Stimulated activated naive CD4-positive, alpha-beta T cell treated with Interleukin-2 at 50 U/mL for 16 hours (primary cell): Measurements from ENCODE around the gene SH3RF1.

Experiments used
- DNase-seq: peaks from one replicate; lab custom pipeline; 2025; lab: John Stamatoyannopoulos, UW

The SH3RF1 gene

GRCh38 chr4:169275180-169275579 lies 4.4 kb upstream of the SH3RF1 start:
- DNase-seq, result no peak

- DNase-seq, result no peak
Observed at GRCh38 chr4:169274033-169274432, 3.3 kb upstream of the SH3RF1 start.

GRCh38 chr4:169272265-169272886 lies 1.6 kb upstream of the SH3RF1 start:
- no peak for DNase-seq

GRCh38 chr4:169271692-169272007 lies 894 bp upstream of the SH3RF1 start:
- DNase-seq, result no peak

GRCh38 chr4:169269916-169270809 lies 593 bp downstream of the SH3RF1 start:
- no peak for DNase-seq

- no peak for DNase-seq
Observed at GRCh38 chr4:169268951-169269760, 1.6 kb downstream of the SH3RF1 start.

- DNase-seq, result no peak
Observed at GRCh38 chr4:169267070-169267469, 3.7 kb downstream of the SH3RF1 start.

GRCh38 chr4:169266661-169267060 lies 4.1 kb downstream of the SH3RF1 start:
- DNase-seq, result no peak

- DNase-seq, result no peak
Observed at GRCh38 chr4:169266081-169266480, 4.7 kb downstream of the SH3RF1 start.

GRCh38 chr4:169263791-169264392 lies 6.9 kb downstream of the SH3RF1 start:
- no peak for DNase-seq

GRCh38 chr4:169260217-169260866 lies 10.4 kb downstream of the SH3RF1 start:
- DNase-seq, result no peak

GRCh38 chr4:169259271-169259670 lies 11.5 kb downstream of the SH3RF1 start:
- no peak for DNase-seq

GRCh38 chr4:169258141-169258540 lies 12.6 kb downstream of the SH3RF1 start:
- DNase-seq, result no peak

- no peak for DNase-seq
Observed at GRCh38 chr4:169256856-169257761, 13.6 kb downstream of the SH3RF1 start.

GRCh38 chr4:169256101-169256612 lies 14.6 kb downstream of the SH3RF1 start:
- DNase-seq, result no peak

GRCh38 chr4:169254546-169254983 lies 16.2 kb downstream of the SH3RF1 start:
- no peak for DNase-seq

GRCh38 chr4:169253904-169254303 lies 16.9 kb downstream of the SH3RF1 start:
- no peak for DNase-seq

- no peak for DNase-seq
Observed at GRCh38 chr4:169253113-169253671, 17.6 kb downstream of the SH3RF1 start.

- no peak for DNase-seq
Observed at GRCh38 chr4:169252339-169253112, 18.2 kb downstream of the SH3RF1 start.
